ENCODE data around the gene RNF19B.
A peak's percentile ranks its signal among the peaks of the same experiment; 100 is the strongest.

RNF19B gene

GRCh38 chr1:32953495-32953894 is 11.1 kb downstream of the RNF19B start:
- Histone ChIP-seq H3K4me3 (ENCODE audit: low read depth, low read length) (no peak overlapping the region), H3K79me2 (ENCODE audit: control insufficient read depth, insufficient read depth, low read length, unreplicated experiment) (peaks cover 40% of the 10 kb centered on the region), H3K27ac (ENCODE audit: low read depth, low read length) (peak overlapping the region; percentile 32), H2AFZ (ENCODE audit: low read length, unreplicated experiment) (no peak overlapping the region), H3K36me3 (ENCODE audit: insufficient read depth, low read length) (no peaks in the 10 kb centered on the region), H3K27me3 (ENCODE audit: insufficient read depth, low read length) (no peaks in the 10 kb centered on the region), H3K4me1 (ENCODE audit: control insufficient read depth, insufficient read depth, low read length, unreplicated experiment) (peaks cover 29% of the 10 kb centered on the region)

GRCh38 chr1:32949519-32949918 is 15.1 kb downstream of the RNF19B start:
- H3K4me3 ChIP-seq (ENCODE audit: low read depth, low read length), result no peak overlapping the region
- peaks cover 15% of the 10 kb centered on the region for H3K79me2 ChIP-seq (ENCODE audit: control insufficient read depth, insufficient read depth, low read length, unreplicated experiment)
- H3K27ac ChIP-seq (ENCODE audit: low read depth, low read length), result no peak overlapping the region
- H2AFZ ChIP-seq (ENCODE audit: low read length, unreplicated experiment), result no peak overlapping the region
- peaks cover 14% of the 10 kb centered on the region for H3K36me3 ChIP-seq (ENCODE audit: insufficient read depth, low read length)
- peaks cover 32% of the 10 kb centered on the region for H3K4me1 ChIP-seq (ENCODE audit: control insufficient read depth, insufficient read depth, low read length, unreplicated experiment)
- no peaks in the 10 kb centered on the region for H3K27me3 ChIP-seq (ENCODE audit: insufficient read depth, low read length)

GRCh38 chr1:32948905-32949304 is 15.7 kb downstream of the RNF19B start:
- H3K36me3 ChIP-seq (ENCODE audit: insufficient read depth, low read length), result peaks cover 14% of the 10 kb centered on the region
- H3K27me3 ChIP-seq (ENCODE audit: insufficient read depth, low read length), result no peaks in the 10 kb centered on the region
- H3K79me2 ChIP-seq (ENCODE audit: control insufficient read depth, insufficient read depth, low read length, unreplicated experiment), result peaks cover 10% of the 10 kb centered on the region
- H3K4me1 ChIP-seq (ENCODE audit: control insufficient read depth, insufficient read depth, low read length, unreplicated experiment), result peaks cover 26% of the 10 kb centered on the region
- no peak overlapping the region for H3K4me3 ChIP-seq (ENCODE audit: low read depth, low read length)
- no peak overlapping the region for H2AFZ ChIP-seq (ENCODE audit: low read length, unreplicated experiment)
- peak overlapping the region; percentile 36; the same call in 1 of the 2 replicates for H3K27ac ChIP-seq (ENCODE audit: low read depth, low read length)

GRCh38 chr1:32948390-32948722 is 16.3 kb downstream of the RNF19B start:
- Histone ChIP-seq H3K27ac (ENCODE audit: low read depth, low read length) (peak overlapping the region; percentile 24; the same call in 1 of the 2 replicates), H3K4me1 (ENCODE audit: control insufficient read depth, insufficient read depth, low read length, unreplicated experiment) (peaks cover 20% of the 10 kb centered on the region), H2AFZ (ENCODE audit: low read length, unreplicated experiment) (no peak overlapping the region), H3K79me2 (ENCODE audit: control insufficient read depth, insufficient read depth, low read length, unreplicated experiment) (peaks cover 8% of the 10 kb centered on the region), H3K4me3 (ENCODE audit: low read depth, low read length) (no peak overlapping the region), H3K27me3 (ENCODE audit: insufficient read depth, low read length) (no peaks in the 10 kb centered on the region), H3K36me3 (ENCODE audit: insufficient read depth, low read length) (peaks cover 18% of the 10 kb centered on the region)

GRCh38 chr1:32947669-32948389 is 16.8 kb downstream of the RNF19B start:
- Histone ChIP-seq H3K27ac (ENCODE audit: low read depth, low read length) (no peak overlapping the region), H3K4me1 (ENCODE audit: control insufficient read depth, insufficient read depth, low read length, unreplicated experiment) (peaks cover 15% of the 10 kb centered on the region), H3K36me3 (ENCODE audit: insufficient read depth, low read length) (peaks cover 18% of the 10 kb centered on the region), H3K4me3 (ENCODE audit: low read depth, low read length) (no peak overlapping the region), H3K79me2 (ENCODE audit: control insufficient read depth, insufficient read depth, low read length, unreplicated experiment) (peaks cover 3% of the 10 kb centered on the region), H2AFZ (ENCODE audit: low read length, unreplicated experiment) (no peak overlapping the region), H3K27me3 (ENCODE audit: insufficient read depth, low read length) (no peaks in the 10 kb centered on the region)

GRCh38 chr1:32946413-32946812 is 18.2 kb downstream of the RNF19B start:
- Histone ChIP-seq H3K4me3 (ENCODE audit: low read depth, low read length) (no peak overlapping the region), H3K27ac (ENCODE audit: low read depth, low read length) (no peak overlapping the region), H3K36me3 (ENCODE audit: insufficient read depth, low read length) (peaks cover 25% of the 10 kb centered on the region), H3K79me2 (ENCODE audit: control insufficient read depth, insufficient read depth, low read length, unreplicated experiment) (peaks cover 3% of the 10 kb centered on the region), H3K27me3 (ENCODE audit: insufficient read depth, low read length) (no peaks in the 10 kb centered on the region), H3K4me1 (ENCODE audit: control insufficient read depth, insufficient read depth, low read length, unreplicated experiment) (peaks cover 18% of the 10 kb centered on the region), H2AFZ (ENCODE audit: low read length, unreplicated experiment) (no peak overlapping the region)

- Histone ChIP-seq H3K36me3 (ENCODE audit: insufficient read depth, low read length) (peaks cover 25% of the 10 kb centered on the region), H3K27me3 (ENCODE audit: insufficient read depth, low read length) (no peaks in the 10 kb centered on the region), H3K79me2 (ENCODE audit: control insufficient read depth, insufficient read depth, low read length, unreplicated experiment) (no peaks in the 10 kb centered on the region), H3K4me1 (ENCODE audit: control insufficient read depth, insufficient read depth, low read length, unreplicated experiment) (peaks cover 35% of the 10 kb centered on the region), H3K27ac (ENCODE audit: low read depth, low read length) (no peak overlapping the region), H3K4me3 (ENCODE audit: low read depth, low read length) (no peak overlapping the region), H2AFZ (ENCODE audit: low read length, unreplicated experiment) (no peak overlapping the region)
Measured at GRCh38 chr1:32944180-32944579, 20.4 kb downstream of the RNF19B start.

GRCh38 chr1:32939655-32940371 is 24.8 kb downstream of the RNF19B start:
- Histone ChIP-seq H2AFZ (ENCODE audit: low read length, unreplicated experiment) (no peak overlapping the region), H3K4me3 (ENCODE audit: low read depth, low read length) (no peak overlapping the region), H3K79me2 (ENCODE audit: control insufficient read depth, insufficient read depth, low read length, unreplicated experiment) (no peaks in the 10 kb centered on the region), H3K27ac (ENCODE audit: low read depth, low read length) (peak overlapping the region; percentile 45; the same call in 1 of the 2 replicates), H3K36me3 (ENCODE audit: insufficient read depth, low read length) (peaks cover 21% of the 10 kb centered on the region), H3K4me1 (ENCODE audit: control insufficient read depth, insufficient read depth, low read length, unreplicated experiment) (peaks cover 33% of the 10 kb centered on the region), H3K27me3 (ENCODE audit: insufficient read depth, low read length) (no peaks in the 10 kb centered on the region)

- peaks cover 10% of the 10 kb centered on the region; the same call in 1 of the 2 replicates for H3K36me3 ChIP-seq (ENCODE audit: insufficient read depth, low read length)
- H3K27ac ChIP-seq (ENCODE audit: low read depth, low read length), result no peak overlapping the region
- no peaks in the 10 kb centered on the region for H3K79me2 ChIP-seq (ENCODE audit: control insufficient read depth, insufficient read depth, low read length, unreplicated experiment)
- peaks cover 44% of the 10 kb centered on the region for H3K4me1 ChIP-seq (ENCODE audit: control insufficient read depth, insufficient read depth, low read length, unreplicated experiment)
- no peaks in the 10 kb centered on the region for H3K27me3 ChIP-seq (ENCODE audit: insufficient read depth, low read length)
- H3K4me3 ChIP-seq (ENCODE audit: low read depth, low read length), result no peak overlapping the region
- H2AFZ ChIP-seq (ENCODE audit: low read length, unreplicated experiment), result no peak overlapping the region
Measured at GRCh38 chr1:32937061-32937460, 27.5 kb downstream of the RNF19B start.

GRCh38 chr1:32934535-32934934 is 30.1 kb downstream of the RNF19B start:
- peak overlapping the region; percentile 49; the same call in 1 of the 2 replicates for H3K27ac ChIP-seq (ENCODE audit: low read depth, low read length)
- no peak overlapping the region for H3K4me3 ChIP-seq (ENCODE audit: low read depth, low read length)
- H3K27me3 ChIP-seq (ENCODE audit: insufficient read depth, low read length), result no peaks in the 10 kb centered on the region
- H3K79me2 ChIP-seq (ENCODE audit: control insufficient read depth, insufficient read depth, low read length, unreplicated experiment), result no peaks in the 10 kb centered on the region
- H2AFZ ChIP-seq (ENCODE audit: low read length, unreplicated experiment), result no peak overlapping the region
- peaks cover 23% of the 10 kb centered on the region for H3K4me1 ChIP-seq (ENCODE audit: control insufficient read depth, insufficient read depth, low read length, unreplicated experiment)
- H3K36me3 ChIP-seq (ENCODE audit: insufficient read depth, low read length), result peaks cover 9% of the 10 kb centered on the region; the same call in 1 of the 2 replicates

Data from ACC112 (cell line).